HepG2 (cell line): Measurements from ENCODE around the gene BIRC5.

Experiments used
- CEBPB ChIP-seq: IDR thresholded peaks from 2 replicates; pipeline ENCODE4 v1.6.1; 2011; ENCODE audit warnings: low read depth, low read length, improper control_type of control experiment, borderline replicate concordance
- CEBPG ChIP-seq: IDR thresholded peaks from 2 replicates; pipeline ENCODE4 v1.6.1; 2016
- CTCF ChIP-seq: sonication (generic); formaldehyde crosslinking; IDR thresholded peaks from 2 replicates; pipeline ENCODE4 v1.5.0; 2020; ENCODE audit warnings: mild to moderate bottlenecking, missing genetic modification reagents, moderate library complexity
- MYC ChIP-seq: sonication (generic); formaldehyde crosslinking; IDR thresholded peaks from 2 replicates; pipeline ENCODE4 v1.9.0; 2021; ENCODE audit warnings: missing genetic modification reagents, borderline replicate concordance
- SRF ChIP-seq: IDR thresholded peaks from 2 replicates; pipeline ENCODE4 v1.6.1; 2011; ENCODE audit warnings: mild to moderate bottlenecking, low read depth, low read length, moderate library complexity
- ZNF431 ChIP-seq: sonication (generic); formaldehyde crosslinking; IDR thresholded peaks from 2 replicates; pipeline ENCODE4 v1.9.0; 2022; ENCODE audit warnings: missing genetic modification reagents, low read depth, mild to moderate bottlenecking, borderline replicate concordance
- ZNF547 ChIP-seq: sonication (generic); formaldehyde crosslinking; IDR thresholded peaks from 2 replicates; pipeline ENCODE4 v1.5.1; 2020; ENCODE audit warnings: mild to moderate bottlenecking, missing genetic modification reagents
- ZSCAN25 ChIP-seq: sonication (generic); formaldehyde crosslinking; IDR thresholded peaks from 2 replicates; pipeline ENCODE4 v1.8.0; 2022; ENCODE audit warnings: mild to moderate bottlenecking, missing genetic modification reagents

- TF ChIP-seq ZNF547 (CRISPR knock-in tag) = no peak
- TF ChIP-seq CEBPB = no peak
- no peak for TF ChIP-seq CTCF
- no peak for TF ChIP-seq ZSCAN25 (CRISPR knock-in tag)
- TF ChIP-seq CEBPG = no peak
- no peak for TF ChIP-seq ZNF431 (CRISPR knock-in tag)
- TF ChIP-seq MYC (CRISPR knock-in tag) = no peak
- no peak for TF ChIP-seq SRF
These were observed 44.9 kb upstream of the BIRC5 start for GRCh38 chr17:78168903-78169793.
